HepG2 (cell line): Measurements from ENCODE around the gene HS6ST1. TPM values are rescaled to one million over a fixed set of nuclear protein-coding genes. Genes with fewer than 3 reads are reported as not detected.
A peak's percentile ranks its signal among the peaks of the same experiment; 100 is the strongest.

Source experiments
- ATF6 ChIP-seq: sonication (generic); formaldehyde crosslinking; conservative IDR thresholded peaks from 2 replicates; pipeline ENCODE4 v1.4.0; 2020; ENCODE audit warnings: missing genetic modification reagents
- FOXO1 ChIP-seq: sonication (generic); formaldehyde crosslinking; IDR thresholded peaks from 2 replicates; pipeline ENCODE4 v1.4.0; 2020; ENCODE audit warnings: missing genetic modification reagents
- ISX ChIP-seq: sonication (generic); formaldehyde crosslinking; conservative IDR thresholded peaks from 2 replicates; pipeline ENCODE4 v1.5.0; 2020; ENCODE audit warnings: missing genetic modification reagents
- JUND ChIP-seq: sonication (generic); formaldehyde crosslinking; IDR thresholded peaks from 2 replicates; pipeline ENCODE4 v1.8.0; 2022; ENCODE audit warnings: mild to moderate bottlenecking, missing genetic modification reagents
- MEF2D ChIP-seq: sonication (generic); formaldehyde crosslinking; IDR thresholded peaks from 2 replicates; pipeline ENCODE4 v1.5.1; 2020; ENCODE audit warnings: mild to moderate bottlenecking, missing genetic modification reagents
- NPAS2 ChIP-seq: sonication (generic); formaldehyde crosslinking; IDR thresholded peaks from 2 replicates; pipeline ENCODE4 v1.8.0; 2022; ENCODE audit warnings: mild to moderate bottlenecking, missing genetic modification reagents, borderline replicate concordance
- PCBP1 ChIP-seq: fragments of 200-400 bp; formaldehyde crosslinking; IDR thresholded peaks from 2 replicates; pipeline ENCODE4 v1.6.1; 2017; ENCODE audit warnings: mild to moderate bottlenecking, low read depth, low read length, borderline replicate concordance
- RBM39 ChIP-seq: fragments of 200-400 bp; formaldehyde crosslinking; IDR thresholded peaks from one replicate; pipeline ENCODE4 v1.6.1; 2018; ENCODE audit warnings: antibody characterized with exemption, mild to moderate bottlenecking, low read depth, low read length; ENCODE audit not compliant: poor library complexity, severe bottlenecking
- REXO4 ChIP-seq: sonication (generic); formaldehyde crosslinking; IDR thresholded peaks from 2 replicates; pipeline ENCODE4 v1.8.0; 2022; ENCODE audit warnings: missing genetic modification reagents, mild to moderate bottlenecking, borderline replicate concordance
- RNF2 ChIP-seq: fragments of 450-650 bp; conservative IDR thresholded peaks from 2 replicates; pipeline ENCODE4 v1.6.1; 2016; ENCODE audit warnings: low read depth
- TBL1XR1 ChIP-seq: fragments of 150-350 bp; IDR thresholded peaks from 2 replicates; pipeline ENCODE4 v1.6.1; 2014; ENCODE audit warnings: borderline replicate concordance, low read length; ENCODE audit not compliant: partially characterized antibody
- TRIM22 ChIP-seq: fragments of 450-650 bp; IDR thresholded peaks from 2 replicates; pipeline ENCODE4 v1.6.1; 2017
- ZBED4 ChIP-seq: sonication (generic); formaldehyde crosslinking; IDR thresholded peaks from 2 replicates; pipeline ENCODE4 v1.4.0; 2020; ENCODE audit warnings: missing genetic modification reagents, borderline replicate concordance
- ZNF280B ChIP-seq: sonication (generic); formaldehyde crosslinking; IDR thresholded peaks from 2 replicates; pipeline ENCODE4 v1.5.0; 2020; ENCODE audit warnings: missing genetic modification reagents, mild to moderate bottlenecking, borderline replicate concordance
- ZNF343 ChIP-seq: sonication (generic); formaldehyde crosslinking; IDR thresholded peaks from 2 replicates; pipeline ENCODE4 v1.4.0; 2020; ENCODE audit warnings: mild to moderate bottlenecking, missing genetic modification reagents
- ZNF44 ChIP-seq: sonication (generic); formaldehyde crosslinking; IDR thresholded peaks from 2 replicates; pipeline ENCODE4 v1.5.1; 2020; ENCODE audit warnings: mild to moderate bottlenecking, missing genetic modification reagents
- ZNF772 ChIP-seq: sonication (generic); formaldehyde crosslinking; IDR thresholded peaks from 2 replicates; pipeline ENCODE4 v1.5.0; 2020; ENCODE audit warnings: mild to moderate bottlenecking, missing genetic modification reagents
- ZNF878 ChIP-seq: sonication (generic); formaldehyde crosslinking; IDR thresholded peaks from 2 replicates; pipeline ENCODE4 v1.8.1; 2023; ENCODE audit warnings: mild to moderate bottlenecking, missing genetic modification reagents, moderate library complexity
- polyA plus RNA-seq, 8 experiments: library from polyadenylated mRNA; depleted of rRNA in 3 of 8; stranded (reverse) in 7 of 8; unstranded in 1 of 8; fragments of >200 nt; fragmentation: Illumina TruSeq in 4 of 8; extraction: Trizol in 4 of 8; gene quantifications; 2 replicates each; pipeline versions ENCODE4 v1.2.1 to v1.2.3, GENCODE V29; 2011 to 2016; ENCODE audit warnings: low read depth in 4 of 8, missing spikeins in 1 of 8, mixed read lengths in 1 of 8; ENCODE audit not compliant: insufficient read depth in 1 of 8
- total RNA-seq, 5 experiments: library from RNA; depleted of rRNA; stranded (reverse); fragments of >200 nt; fragmentation: Illumina TruSeq; extraction: Trizol; gene quantifications; 2 replicates each; pipeline ENCODE4 v1.2.3, GENCODE V29; 2016; ENCODE audit warnings: low read depth in 1 of 5

Gene HS6ST1
- total and polyA plus RNA-seq, 2 of the 13 experiments (the other 11 are each of a cell fraction or from before 2014, with no cell fraction given), result 34.5 to 84.6 TPM

GRCh38 chr2:128232965-128233789, 85.5 kb downstream of the HS6ST1 start (continued):
- TF ChIP-seq ATF6 (no peak), TBL1XR1 (no peak), RBM39 (peak; percentile 86), ISX (CRISPR knock-in tag) (no peak), FOXO1 (no peak; the same call in 1 of the 2 replicates), NPAS2 (no peak), RNF2 (peak; percentile 74), ZNF280B (CRISPR knock-in tag) (peak; percentile 90; the same call in 1 of the 2 replicates), ZBED4 (CRISPR knock-in tag) (peak; percentile 18; the same call in 1 of the 2 replicates), PCBP1 (peak; percentile 77; the same call in 1 of the 2 replicates), ZNF343 (CRISPR knock-in tag) (peak; percentile 47; the same call in 1 of the 2 replicates), ZNF772 (peak; percentile 47; the same call in 1 of the 2 replicates), ZNF44 (CRISPR knock-in tag) (no peak), ZNF878 (CRISPR knock-in tag) (no peak), TRIM22 (no peak), REXO4 (CRISPR knock-in tag) (no peak), JUND (CRISPR knock-in tag) (no peak; the same call in 1 of the 2 replicates), MEF2D (CRISPR knock-in tag) (no peak)
